ENCODE measurements around the gene SLC6A16. TPM values are rescaled to one million over a fixed set of nuclear protein-coding genes. Genes with fewer than 3 reads are reported as not detected.
A peak's percentile ranks its signal among the peaks of the same experiment; 100 is the strongest.
"Not testable (repeated sequence)": the region's sequence is repeated elsewhere in the genome, so short reads cannot be mapped to it uniquely, and the experiment has no call there.

The SLC6A16 gene
- total RNA-seq, 1 donor from 2014 or later: 3.5 TPM

DNA sequence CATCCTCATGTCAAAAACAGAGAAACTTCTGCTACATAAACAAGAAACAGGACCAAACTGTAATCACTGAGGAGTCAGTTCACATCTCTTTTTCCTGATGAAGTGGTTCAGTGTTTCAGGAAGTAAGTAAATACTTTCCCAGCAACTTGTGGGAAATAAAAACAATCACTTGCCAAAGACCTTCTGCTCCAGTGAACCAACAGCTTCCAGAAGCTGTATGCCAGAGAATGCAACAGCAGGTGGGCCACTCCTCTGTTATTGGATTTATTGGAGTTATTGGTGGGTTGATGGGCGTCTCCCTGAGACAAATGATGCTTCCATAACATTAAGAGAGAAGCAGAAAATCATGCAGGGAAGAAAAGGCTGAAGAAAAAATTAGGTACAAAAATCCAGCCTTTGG, 9.9 kb downstream of the SLC6A16 start:
- TF ChIP-seq CTCF (conservative IDR thresholded peaks at IDR 0.05): no peak
- peaks cover 8% of the 10 kb centered on the region for H3K4me1 Mint-ChIP-seq (ENCODE audit: unreplicated experiment)
- H3K36me3 Mint-ChIP-seq: peaks cover 19% of the 10 kb centered on the region
- DNase-seq (ENCODE audit: extremely low spot score, unreplicated experiment): no peak
- H3K4me3 Mint-ChIP-seq: no peak overlapping the region
- H3K9me3 Mint-ChIP-seq: peaks cover 4% of the 10 kb centered on the region
- H3K27ac Mint-ChIP-seq: no peak overlapping the region
- H3K27me3 Mint-ChIP-seq: no peaks in the 10 kb centered on the region

GRCh38 chr19:49309087-49309486, 15.9 kb downstream of the SLC6A16 start:
- no peak overlapping the region for H3K4me3 Mint-ChIP-seq
- H3K9me3 Mint-ChIP-seq: no peaks in the 10 kb centered on the region
- H3K4me1 Mint-ChIP-seq (ENCODE audit: unreplicated experiment): no peaks in the 10 kb centered on the region
- H3K27me3 Mint-ChIP-seq: no peaks in the 10 kb centered on the region
- no peak overlapping the region for H3K27ac Mint-ChIP-seq
- TF ChIP-seq CTCF (conservative IDR thresholded peaks at IDR 0.05): no peak
- no peak for DNase-seq (ENCODE audit: extremely low spot score, unreplicated experiment)
- H3K36me3 Mint-ChIP-seq: peaks cover 9% of the 10 kb centered on the region

GRCh38 chr19:49306734-49307133, 18.3 kb downstream of the SLC6A16 start:
- H3K36me3 Mint-ChIP-seq; H3K4me3 Mint-ChIP-seq; H3K4me1 Mint-ChIP-seq (ENCODE audit: unreplicated experiment); H3K9me3 Mint-ChIP-seq; H3K27me3 Mint-ChIP-seq; DNase-seq (ENCODE audit: extremely low spot score, unreplicated experiment); H3K27ac Mint-ChIP-seq: not testable (repeated sequence)

- Mint-ChIP-seq H3K27ac (no peak overlapping the region), H3K9me3 (peaks cover 6% of the 10 kb centered on the region), H3K4me1 (ENCODE audit: unreplicated experiment) (no peaks in the 10 kb centered on the region), H3K4me3 (no peak overlapping the region), H3K36me3 (no peaks in the 10 kb centered on the region), H3K27me3 (no peaks in the 10 kb centered on the region)
- TF ChIP-seq CTCF (conservative IDR thresholded peaks at IDR 0.05): no peak
- DNase-seq (ENCODE audit: extremely low spot score, unreplicated experiment): no peak
These were observed 23.1 kb downstream of the SLC6A16 start for GRCh38 chr19:49301866-49302252.

- Mint-ChIP-seq H3K36me3 (no peaks in the 10 kb centered on the region), H3K9me3 (peaks cover 6% of the 10 kb centered on the region), H3K27me3 (no peaks in the 10 kb centered on the region), H3K4me3 (no peak overlapping the region), H3K27ac (no peak overlapping the region), H3K4me1 (ENCODE audit: unreplicated experiment) (no peaks in the 10 kb centered on the region)
- peak; percentile 78 for DNase-seq (ENCODE audit: extremely low spot score, unreplicated experiment)
- TF ChIP-seq CTCF (conservative IDR thresholded peaks at IDR 0.05): peak; percentile 92
These were observed 23.7 kb downstream of the SLC6A16 start for GRCh38 chr19:49301165-49301865.

GRCh38 chr19:49298653-49299052, 26.3 kb downstream of the SLC6A16 start:
- not testable (repeated sequence) for H3K27me3 Mint-ChIP-seq; H3K9me3 Mint-ChIP-seq; H3K27ac Mint-ChIP-seq; H3K4me3 Mint-ChIP-seq; H3K4me1 Mint-ChIP-seq (ENCODE audit: unreplicated experiment); DNase-seq (ENCODE audit: extremely low spot score, unreplicated experiment); H3K36me3 Mint-ChIP-seq

- TF ChIP-seq CTCF (conservative IDR thresholded peaks at IDR 0.05): no peak
These were observed 27.6 kb downstream of the SLC6A16 start for GRCh38 chr19:49297403-49297802.

More at GRCh38 chr19:49297403-49297802, 27.6 kb downstream of the SLC6A16 start:
- H3K4me1 Mint-ChIP-seq (ENCODE audit: unreplicated experiment): no peaks in the 10 kb centered on the region
- no peaks in the 10 kb centered on the region for H3K27me3 Mint-ChIP-seq
- no peaks in the 10 kb centered on the region for H3K36me3 Mint-ChIP-seq
- no peak overlapping the region for H3K27ac Mint-ChIP-seq
- DNase-seq (ENCODE audit: extremely low spot score, unreplicated experiment): no peak
- no peak overlapping the region for H3K4me3 Mint-ChIP-seq
- H3K9me3 Mint-ChIP-seq: no peaks in the 10 kb centered on the region

Measured in type B pancreatic cell (in vitro differentiated cells).